RPMI8226 (cell line): ENCODE results near the gene INHA.

Experiments
- DNase-seq: peaks from one replicate; pipeline ENCODE4 v3.0.0-alpha.2; 2015

The INHA gene

GRCh38 chr2:219575566-219576504 lies 3.7 kb downstream of the INHA start:
- DNase-seq, result no peak

- no peak for DNase-seq
These were observed 4.6 kb downstream of the INHA start for GRCh38 chr2:219576505-219577388.

GRCh38 chr2:219578811-219579613 lies 6.9 kb downstream of the INHA start:
- DNase-seq, result no peak

GRCh38 chr2:219581346-219581745 lies 9.2 kb downstream of the INHA start:
- DNase-seq, result no peak

GRCh38 chr2:219591091-219591490 lies 19.0 kb downstream of the INHA start:
- no peak for DNase-seq

GRCh38 chr2:219592736-219593135 lies 20.6 kb downstream of the INHA start:
- DNase-seq, result no peak

GRCh38 chr2:219593154-219593553 lies 21.0 kb downstream of the INHA start:
- no peak for DNase-seq

- no peak for DNase-seq
These were observed 23.1 kb downstream of the INHA start for GRCh38 chr2:219595256-219595655.

- no peak for DNase-seq
These were observed 24.9 kb downstream of the INHA start for GRCh38 chr2:219596954-219597551.

- DNase-seq, result peak; percentile 93
These were observed 25.6 kb downstream of the INHA start, which contains the start of gene STK11IP for GRCh38 chr2:219597552-219598307. Gene STK11IP, plus strand, starts transcription at chr2:219597857. Its CDS starts 263 bp downstream, at chr2:219598120.

- DNase-seq, result no peak
These were observed 26.4 kb downstream of the INHA start for GRCh38 chr2:219598308-219599078.

- DNase-seq, result no peak
These were observed 31.7 kb downstream of the INHA start for GRCh38 chr2:219603771-219604170.

GRCh38 chr2:219605607-219605954 lies 33.5 kb downstream of the INHA start:
- DNase-seq, result no peak

GRCh38 chr2:219607931-219608330 lies 35.8 kb downstream of the INHA start:
- no peak for DNase-seq

- DNase-seq, result no peak
These were observed 36.4 kb downstream of the INHA start for GRCh38 chr2:219608399-219608964.

- DNase-seq, result no peak
These were observed 37.1 kb downstream of the INHA start for GRCh38 chr2:219609149-219609750.

- no peak for DNase-seq
These were observed 39.2 kb downstream of the INHA start for GRCh38 chr2:219611306-219611705.

- DNase-seq, result no peak
These were observed 39.9 kb downstream of the INHA start for GRCh38 chr2:219611866-219612576.

GRCh38 chr2:219612577-219613286 lies 40.6 kb downstream of the INHA start:
- peak; percentile 69 for DNase-seq
